Adipocyte (in vitro differentiated cells): ENCODE measurements around the gene DUSP14.
"Not testable (repeated sequence)": the region's sequence is repeated elsewhere in the genome, so short reads cannot be mapped to it uniquely, and the experiment has no call there.

Experiments used
- DNase-seq: peaks from one replicate; pipeline ENCODE4 v3.0.0-alpha.2; 2015; ENCODE audit warnings: low read depth
- H3K27me3 ChIP-seq: replicated peaks from 2 replicates; pipeline ENCODE4 v1.7.0; 2013; ENCODE audit warnings: mild to moderate bottlenecking, low read length, moderate library complexity; ENCODE audit not compliant: control insufficient read depth, insufficient read depth
- H3K36me3 ChIP-seq: 2 replicates; pipeline ENCODE4 v1.7.0; 2013; ENCODE audit warnings: low read length, mild to moderate bottlenecking, moderate library complexity; ENCODE audit not compliant: control insufficient read depth, insufficient read depth, severe bottlenecking
- H3K4me1 ChIP-seq: 2 replicates; pipeline ENCODE4 v1.7.0; 2013; ENCODE audit warnings: mild to moderate bottlenecking, low read length, moderate library complexity; ENCODE audit not compliant: control insufficient read depth, insufficient read depth
- H3K4me3 ChIP-seq: 2 replicates; pipeline ENCODE4 v1.7.0; 2013; ENCODE audit warnings: mild to moderate bottlenecking, low read length, moderate library complexity
- H3K9ac ChIP-seq: 2 replicates; pipeline ENCODE4 v1.7.0; 2013; ENCODE audit warnings: mild to moderate bottlenecking, low read length, moderate library complexity
- H3K9me3 ChIP-seq: 2 replicates; pipeline ENCODE4 v1.7.0; 2013; ENCODE audit warnings: mild to moderate bottlenecking, low read length, moderate library complexity; ENCODE audit not compliant: control insufficient read depth

DUSP14 gene

GRCh38 chr17:37489197-37490001 is at the start of gene DUSP14:
TSS of gene DUSP14 (plus strand) at chr17:37489891. CDS start at chr17:37512273, 22,382 bp downstream.
- Histone ChIP-seq H3K4me1 (peaks cover 62% of the 10 kb centered on the region), H3K9ac (peak within 1 kb of the TSS; percentile 95), H3K27me3 (no peaks in the 10 kb centered on the region), H3K4me3 (peak within 1 kb of the TSS; percentile 96), H3K9me3 (no peaks in the 10 kb centered on the region), H3K36me3 (no peaks in the 10 kb centered on the region)
- DNase-seq = peak; percentile 94

GRCh38 chr17:37440424-37440823 is 49.3 kb upstream of the DUSP14 start:
- no peak overlapping the region for H3K9ac ChIP-seq
- no peaks in the 10 kb centered on the region for H3K4me1 ChIP-seq
- H3K36me3 ChIP-seq = peaks cover 79% of the 10 kb centered on the region
- no peak for DNase-seq
- no peak overlapping the region for H3K4me3 ChIP-seq
- no peaks in the 10 kb centered on the region for H3K9me3 ChIP-seq
- H3K27me3 ChIP-seq = no peaks in the 10 kb centered on the region

GRCh38 chr17:37441369-37442014 is 48.2 kb upstream of the DUSP14 start:
- H3K4me3 ChIP-seq, H3K27me3 ChIP-seq, H3K9ac ChIP-seq, H3K9me3 ChIP-seq, H3K4me1 ChIP-seq, DNase-seq: not testable (repeated sequence)
- peaks cover 78% of the 10 kb centered on the region for H3K36me3 ChIP-seq

DNA sequence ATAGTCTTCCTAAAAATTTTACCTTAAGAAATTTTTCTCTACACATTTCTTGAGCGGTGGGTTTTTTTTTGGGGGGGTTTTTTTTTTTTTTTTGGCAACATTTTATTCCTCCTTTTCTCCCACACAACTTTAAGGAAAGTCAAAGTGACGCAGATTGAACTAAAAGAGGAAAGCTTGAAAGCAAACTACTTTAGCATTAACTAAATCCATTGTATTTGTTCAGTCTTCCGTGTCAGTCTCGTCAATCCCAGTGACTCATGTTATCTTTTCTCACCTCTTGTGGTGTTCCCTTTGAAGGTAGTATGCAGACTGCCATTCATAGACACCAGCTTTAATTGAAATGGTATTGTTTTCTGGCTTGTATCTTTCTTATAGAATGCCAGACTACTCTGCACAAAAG is 43.7 kb upstream of the DUSP14 start:
- Histone ChIP-seq H3K4me3 (no peak overlapping the region), H3K9me3 (no peaks in the 10 kb centered on the region), H3K9ac (no peak overlapping the region), H3K4me1 (peaks cover 13% of the 10 kb centered on the region), H3K36me3 (peaks cover 62% of the 10 kb centered on the region), H3K27me3 (no peaks in the 10 kb centered on the region)
- no peak for DNase-seq

DNA sequence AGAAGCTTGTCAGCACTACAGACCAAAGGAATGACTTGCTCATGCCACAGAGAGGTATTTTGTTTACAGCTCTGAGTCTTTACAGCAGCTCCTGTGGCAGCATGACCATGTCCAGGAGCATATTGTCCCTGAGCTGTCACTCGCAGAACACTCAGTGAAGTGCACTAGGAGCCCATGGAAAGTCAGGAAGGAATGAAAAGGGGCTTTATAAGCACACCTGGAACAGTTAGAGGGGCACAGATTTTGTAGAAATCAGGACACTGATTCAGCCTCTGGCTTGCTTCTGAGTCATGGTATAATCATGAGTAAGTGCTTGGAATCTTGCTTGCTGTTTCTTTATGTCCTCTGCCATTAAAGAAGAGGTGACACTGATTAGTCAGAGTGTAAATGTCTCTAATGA is 42.0 kb upstream of the DUSP14 start:
- Histone ChIP-seq H3K9me3 (no peaks in the 10 kb centered on the region), H3K27me3 (no peaks in the 10 kb centered on the region), H3K4me1 (peaks cover 13% of the 10 kb centered on the region), H3K9ac (no peak overlapping the region), H3K36me3 (peaks cover 52% of the 10 kb centered on the region), H3K4me3 (no peak overlapping the region)
- DNase-seq = peak; percentile 45

DNA sequence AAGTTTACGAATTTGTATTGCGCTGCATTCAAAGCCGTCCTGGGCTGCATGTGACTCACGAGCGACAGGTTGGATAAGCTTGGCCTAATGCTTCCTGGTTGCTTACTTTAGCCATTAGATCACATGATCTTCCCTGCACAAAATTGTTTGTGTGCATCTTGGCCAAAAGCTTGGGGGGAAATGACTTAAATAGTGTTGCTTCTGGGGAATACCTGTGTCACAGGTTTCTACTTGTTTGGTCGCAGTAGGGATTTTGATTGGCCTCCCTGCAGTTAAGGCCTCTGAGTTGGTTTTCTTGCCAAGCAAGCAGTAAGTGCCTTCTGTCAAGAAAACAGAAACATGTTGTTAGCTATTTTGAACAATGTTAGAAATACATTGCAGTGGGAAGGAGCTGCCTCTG is 39.6 kb upstream of the DUSP14 start:
- H3K4me1 ChIP-seq = peaks cover 31% of the 10 kb centered on the region
- H3K9ac ChIP-seq = no peak overlapping the region
- H3K36me3 ChIP-seq = peaks cover 28% of the 10 kb centered on the region
- no peaks in the 10 kb centered on the region for H3K27me3 ChIP-seq
- H3K9me3 ChIP-seq = no peaks in the 10 kb centered on the region
- H3K4me3 ChIP-seq = no peak overlapping the region
- no peak for DNase-seq

GRCh38 chr17:37457801-37458200 is 31.9 kb upstream of the DUSP14 start:
- H3K4me3 ChIP-seq, H3K9me3 ChIP-seq, DNase-seq, H3K27me3 ChIP-seq, H3K9ac ChIP-seq: not testable (repeated sequence)
- Histone ChIP-seq H3K4me1 (peaks cover 23% of the 10 kb centered on the region), H3K36me3 (peaks cover 14% of the 10 kb centered on the region)

DNA sequence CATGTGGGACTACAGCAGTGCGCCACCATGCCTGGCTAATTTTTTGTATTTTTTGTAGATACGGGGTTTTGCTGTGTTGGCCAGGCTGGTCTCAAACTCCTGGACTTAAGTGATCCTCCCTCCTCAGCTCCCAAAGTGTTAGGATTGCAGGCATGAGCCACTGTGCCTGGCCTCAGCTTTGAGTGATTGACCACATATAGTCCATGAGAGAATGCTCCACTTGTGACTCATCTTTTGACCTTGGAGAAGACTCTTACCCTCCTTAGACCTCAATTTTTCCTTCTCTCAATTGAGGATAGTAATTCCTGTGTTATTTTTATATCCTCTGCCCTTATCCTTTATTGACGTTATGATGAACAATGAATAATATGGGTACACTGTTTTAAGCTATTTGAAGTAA is 30.9 kb upstream of the DUSP14 start:
- no peaks in the 10 kb centered on the region for H3K27me3 ChIP-seq
- H3K4me3 ChIP-seq = no peak overlapping the region
- H3K9ac ChIP-seq = no peak overlapping the region
- no peaks in the 10 kb centered on the region for H3K9me3 ChIP-seq
- no peak for DNase-seq
- peaks cover 17% of the 10 kb centered on the region for H3K4me1 ChIP-seq
- peaks cover 17% of the 10 kb centered on the region for H3K36me3 ChIP-seq

DNA sequence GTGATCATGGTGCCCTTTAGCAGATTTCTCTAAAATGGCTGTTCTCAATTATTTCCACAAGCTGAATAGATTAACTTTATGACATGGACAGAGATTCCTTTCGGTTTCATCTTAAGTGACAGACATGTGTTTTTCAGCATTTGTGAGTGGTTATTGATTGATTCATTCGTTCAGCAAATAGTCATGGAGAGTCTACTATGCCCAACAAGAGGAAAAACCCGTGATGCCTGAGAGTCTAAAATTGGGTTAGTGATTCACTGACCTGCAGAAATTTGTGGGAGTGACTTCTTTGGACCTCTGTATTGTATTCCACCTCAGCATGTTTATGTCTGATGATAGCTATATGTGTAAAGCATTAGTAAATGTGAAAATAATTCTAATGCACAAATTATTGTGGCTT is 28.0 kb upstream of the DUSP14 start:
- no peaks in the 10 kb centered on the region for H3K9me3 ChIP-seq
- no peak overlapping the region for H3K9ac ChIP-seq
- DNase-seq = no peak
- H3K4me3 ChIP-seq = no peak overlapping the region
- peaks cover 5% of the 10 kb centered on the region for H3K4me1 ChIP-seq
- H3K27me3 ChIP-seq = no peaks in the 10 kb centered on the region
- H3K36me3 ChIP-seq = peaks cover 38% of the 10 kb centered on the region

GRCh38 chr17:37462492-37462891 is 27.2 kb upstream of the DUSP14 start:
- no peak for DNase-seq

GRCh38 chr17:37463039-37463438 is 26.7 kb upstream of the DUSP14 start:
- no peak overlapping the region for H3K4me3 ChIP-seq
- DNase-seq = no peak
- H3K4me1 ChIP-seq = peaks cover 5% of the 10 kb centered on the region
- peaks cover 49% of the 10 kb centered on the region for H3K36me3 ChIP-seq
- no peaks in the 10 kb centered on the region for H3K27me3 ChIP-seq
- no peak overlapping the region for H3K9ac ChIP-seq
- no peaks in the 10 kb centered on the region for H3K9me3 ChIP-seq

More at GRCh38 chr17:37462492-37462891, 27.2 kb upstream of the DUSP14 start:
- Histone ChIP-seq H3K4me1 (peaks cover 5% of the 10 kb centered on the region), H3K27me3 (no peaks in the 10 kb centered on the region), H3K9ac (no peak overlapping the region), H3K9me3 (no peaks in the 10 kb centered on the region), H3K4me3 (no peak overlapping the region), H3K36me3 (peaks cover 44% of the 10 kb centered on the region)
